Tibial artery (tissue), 4 donors: Measurements from ENCODE around the gene INO80.

ENCODE experiments used
- DNase-seq, 2 donors: peaks; one replicate each; pipeline ENCODE4 v3.0.0-alpha.2; 2019
- H3K27ac ChIP-seq, 2 donors: fragments of 200-600 bp; sonication (generic) in 1 of 2; 1 replicate in 1 of 2; 2 replicates in 1 of 2; pipeline ENCODE4 v1.5.1; 2018 to 2019; ENCODE audit warnings: mild to moderate bottlenecking in 1 of 2
- H3K27me3 ChIP-seq, 2 donors: fragments of 200-600 bp; sonication (generic) in 1 of 2; one replicate each; pipeline versions ENCODE4 v1.5.1 to v1.6.0; 2016 to 2019
- H3K36me3 ChIP-seq, 3 donors: fragments of 200-600 bp; sonication (generic) in 2 of 3; one replicate each; pipeline ENCODE4 v1.5.1; 2016 to 2019; ENCODE audit warnings: mild to moderate bottlenecking in 2 of 3
- H3K4me1 ChIP-seq, 4 donors: fragments of 200-600 bp; sonication (generic) in 2 of 4; 1 replicate in 3 of 4; 2 replicates in 1 of 4; pipeline ENCODE4 v1.5.1; 2016 to 2019
- H3K4me3 ChIP-seq, 2 donors: fragments of 200-600 bp; sonication (generic) in 1 of 2; 1 replicate in 1 of 2; 2 replicates in 1 of 2; pipeline ENCODE4 v1.5.1; 2018 to 2019; ENCODE audit warnings: mild to moderate bottlenecking in 2 of 2
- H3K9me3 ChIP-seq, 3 donors: fragments of 200-600 bp; sonication (generic) in 1 of 3; one replicate each; pipeline ENCODE4 v1.5.1; 2016 to 2019
- intact Hi-C: fragments of 100-400 bp; cut with DNase I; formaldehyde crosslinking; loops from one replicate; pipeline ENCODE4 v1.15.0; 2023; ENCODE audit warnings: low total_unique reads
- TF ChIP-seq, protein P1 (sequence below), 2 experiments: fragments of 200-600 bp in 1 of 2; fragments of 450-650 bp in 1 of 2; IDR thresholded peaks; one replicate each; pipeline ENCODE4 v1.5.1; 2017 to 2019; ENCODE audit warnings: antibody characterized with exemption in 2 of 2, mild to moderate bottlenecking in 1 of 2, moderate library complexity in 1 of 2

Gene INO80

DNA sequence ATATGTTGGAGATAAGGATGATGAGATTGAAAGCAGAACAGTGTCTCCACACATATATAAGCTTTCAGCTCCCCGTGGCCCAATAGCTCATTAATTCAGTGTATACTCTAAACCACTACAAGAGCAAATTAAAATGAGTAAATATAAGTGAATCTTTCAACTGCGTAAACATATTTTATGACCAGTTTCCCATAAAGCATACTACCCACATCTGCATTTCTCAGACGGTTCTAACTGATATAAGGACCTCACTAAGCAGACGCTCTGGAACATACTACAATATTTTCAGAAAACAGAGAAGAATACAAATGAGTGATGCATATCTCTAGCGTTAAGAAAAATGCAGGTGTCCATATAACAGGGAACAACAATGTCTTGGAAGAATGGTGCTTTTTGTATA lies 73.2 kb downstream of the INO80 start:
- peak overlapping the region; percentile 19 to 36 for H3K27ac ChIP-seq
- peaks cover 39 to 68% (median 52%) of the 10 kb centered on the region in 3 donors for H3K36me3 ChIP-seq
- no peak for DNase-seq

DNA sequence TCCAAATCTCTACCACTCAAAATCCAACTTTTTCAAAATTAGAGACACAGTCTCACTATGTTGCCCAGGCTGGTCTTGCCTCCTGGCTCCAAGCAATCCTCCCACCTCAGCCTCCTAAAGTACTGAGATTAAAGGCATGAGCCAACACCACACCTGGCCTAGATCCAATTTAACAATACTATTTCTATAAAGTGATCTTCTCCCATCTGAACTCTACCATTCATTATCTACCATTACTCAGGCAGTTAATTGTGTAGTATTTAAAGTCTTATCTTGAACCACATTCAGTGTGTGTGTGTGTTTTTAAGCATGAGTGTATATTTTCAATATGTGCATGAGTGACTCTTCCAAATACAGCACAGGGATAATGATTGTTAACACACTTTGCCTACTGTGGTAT lies 77.0 kb downstream of the INO80 start:
- Histone ChIP-seq H3K36me3 (peaks cover 11 to 31% (median 18%) of the 10 kb centered on the region in 3 donors), H3K4me1 (peaks cover 0 to 46% (median 23%) of the 10 kb centered on the region in 4 donors), H3K27ac (peak overlapping the region in 1 of 2 donors; percentile 18), H3K27me3 (no peaks in the 10 kb centered on the region), H3K9me3 (no peaks in the 10 kb centered on the region), H3K4me3 (no peak overlapping the region)
- intact Hi-C loops: no loop called here
- TF ChIP-seq, protein P1, sequence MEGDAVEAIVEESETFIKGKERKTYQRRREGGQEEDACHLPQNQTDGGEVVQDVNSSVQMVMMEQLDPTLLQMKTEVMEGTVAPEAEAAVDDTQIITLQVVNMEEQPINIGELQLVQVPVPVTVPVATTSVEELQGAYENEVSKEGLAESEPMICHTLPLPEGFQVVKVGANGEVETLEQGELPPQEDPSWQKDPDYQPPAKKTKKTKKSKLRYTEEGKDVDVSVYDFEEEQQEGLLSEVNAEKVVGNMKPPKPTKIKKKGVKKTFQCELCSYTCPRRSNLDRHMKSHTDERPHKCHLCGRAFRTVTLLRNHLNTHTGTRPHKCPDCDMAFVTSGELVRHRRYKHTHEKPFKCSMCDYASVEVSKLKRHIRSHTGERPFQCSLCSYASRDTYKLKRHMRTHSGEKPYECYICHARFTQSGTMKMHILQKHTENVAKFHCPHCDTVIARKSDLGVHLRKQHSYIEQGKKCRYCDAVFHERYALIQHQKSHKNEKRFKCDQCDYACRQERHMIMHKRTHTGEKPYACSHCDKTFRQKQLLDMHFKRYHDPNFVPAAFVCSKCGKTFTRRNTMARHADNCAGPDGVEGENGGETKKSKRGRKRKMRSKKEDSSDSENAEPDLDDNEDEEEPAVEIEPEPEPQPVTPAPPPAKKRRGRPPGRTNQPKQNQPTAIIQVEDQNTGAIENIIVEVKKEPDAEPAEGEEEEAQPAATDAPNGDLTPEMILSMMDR (IDR thresholded peaks at IDR 0.05): no peak
- no peak for DNase-seq

More for the DNA sequence above, 73.2 kb downstream of the INO80 start:
- Histone ChIP-seq H3K4me3 (no peak overlapping the region), H3K9me3 (no peaks in the 10 kb centered on the region), H3K27me3 (no peaks in the 10 kb centered on the region), H3K4me1 (peaks cover 0 to 18% (median 9%) of the 10 kb centered on the region in 4 donors)
- intact Hi-C loops: no loop called here
- TF ChIP-seq, protein P1 (IDR thresholded peaks at IDR 0.05): no peak

GRCh38 chr15:41032079-41032328 lies 84.1 kb downstream of the INO80 start:
- TF ChIP-seq, protein P1 (IDR thresholded peaks at IDR 0.05): no peak
- no peaks in the 10 kb centered on the region for H3K27me3 ChIP-seq
- H3K36me3 ChIP-seq: peaks cover 0 to 6% (median 5%) of the 10 kb centered on the region in 3 donors
- no peak for DNase-seq
- no peak overlapping the region for H3K27ac ChIP-seq
- no peak overlapping the region for H3K4me3 ChIP-seq
- H3K4me1 ChIP-seq: peaks cover 0 to 63% (median 20%) of the 10 kb centered on the region in 4 donors
- no peaks in the 10 kb centered on the region for H3K9me3 ChIP-seq
- intact Hi-C loops: no loop called here

- no peak for DNase-seq
- TF ChIP-seq, protein P1 (IDR thresholded peaks at IDR 0.05): no peak
- peaks cover 0 to 11% (median 9%) of the 10 kb centered on the region in 3 donors for H3K36me3 ChIP-seq
- H3K9me3 ChIP-seq: no peaks in the 10 kb centered on the region
- H3K4me3 ChIP-seq: no peak overlapping the region
- no peaks in the 10 kb centered on the region for H3K27me3 ChIP-seq
- intact Hi-C loops: no loop called here
- no peak overlapping the region for H3K27ac ChIP-seq
- H3K4me1 ChIP-seq: peaks cover 0 to 64% (median 20%) of the 10 kb centered on the region in 4 donors
Observed at GRCh38 chr15:41031232-41032078, 84.6 kb downstream of the INO80 start.

DNA sequence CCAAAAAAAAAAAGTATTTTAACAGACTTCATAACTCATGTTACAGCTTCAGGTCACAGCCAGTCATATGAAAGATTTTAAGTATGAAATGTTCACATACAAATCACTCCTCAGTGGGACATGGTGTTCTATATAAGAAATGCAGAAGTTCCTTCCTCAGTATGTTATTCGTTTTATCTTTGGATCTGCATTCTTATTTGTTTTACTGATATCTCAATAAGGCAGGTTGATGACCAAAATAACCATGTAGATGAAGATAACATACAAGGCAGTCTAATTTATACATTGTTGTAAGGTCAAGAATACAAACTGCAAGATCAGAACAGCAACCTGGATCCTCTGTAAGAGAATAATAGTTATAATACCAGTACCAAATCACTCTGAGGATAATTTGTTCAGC lies 87.2 kb downstream of the INO80 start:
- Histone ChIP-seq H3K27ac (no peak overlapping the region), H3K36me3 (peaks cover 0 to 15% (median 9%) of the 10 kb centered on the region in 3 donors), H3K27me3 (no peaks in the 10 kb centered on the region), H3K4me1 (peaks cover 0 to 64% (median 32%) of the 10 kb centered on the region in 4 donors), H3K4me3 (no peak overlapping the region), H3K9me3 (no peaks in the 10 kb centered on the region)
- TF ChIP-seq, protein P1 (IDR thresholded peaks at IDR 0.05): no peak
- intact Hi-C loops: no loop called here
- no peak for DNase-seq
